Astrocyte of the spinal cord (primary cell): ENCODE results near the gene NEU2.

ENCODE experiments used
- DNase-seq: peaks from one replicate; pipeline ENCODE4 v3.0.0; 2011; ENCODE audit warnings: low read depth, low spot score
- H3K4me3 ChIP-seq: 2 replicates; pipeline ENCODE4 v1.5.1; 2011; ENCODE audit warnings: low read depth, mild to moderate bottlenecking, low read length, moderate library complexity
- CTCF ChIP-seq: IDR thresholded peaks from 2 replicates; pipeline ENCODE4 v1.5.1; 2012; ENCODE audit warnings: low read depth, mild to moderate bottlenecking, low read length, inconsistent platforms
- in situ Hi-C: cut with HindIII; loops from 2 replicates; pipeline ENCODE4 v1.10.0; 2017; ENCODE audit warnings: low sequenced_read_pairs

Gene NEU2

GRCh38 chr2:233003658-233004555, 28.6 kb upstream of the NEU2 start:
- no peak overlapping the region for H3K4me3 ChIP-seq
- no peak for DNase-seq
- in situ Hi-C loops: no loop called here
- no peak for TF ChIP-seq CTCF

- TF ChIP-seq CTCF: no peak
- no peak overlapping the region for H3K4me3 ChIP-seq
- DNase-seq: no peak
- in situ Hi-C loops: no loop called here
Observed at GRCh38 chr2:233005096-233005495, 27.4 kb upstream of the NEU2 start.

- no peak for DNase-seq
- TF ChIP-seq CTCF: no peak
- in situ Hi-C loops: no loop called here
- H3K4me3 ChIP-seq: no peak overlapping the region
Observed at GRCh38 chr2:233006648-233007047, 25.8 kb upstream of the NEU2 start.

- no peak overlapping the region for H3K4me3 ChIP-seq
- no peak for DNase-seq
- in situ Hi-C loops: no loop called here
- TF ChIP-seq CTCF: no peak
Observed at GRCh38 chr2:233007270-233007669, 25.2 kb upstream of the NEU2 start.

GRCh38 chr2:233007739-233008138, 24.7 kb upstream of the NEU2 start:
- H3K4me3 ChIP-seq: no peak overlapping the region
- TF ChIP-seq CTCF: no peak
- in situ Hi-C loops: no loop called here
- no peak for DNase-seq

GRCh38 chr2:233009661-233010060, 22.8 kb upstream of the NEU2 start:
- TF ChIP-seq CTCF: no peak
- in situ Hi-C loops: no loop called here
- no peak overlapping the region for H3K4me3 ChIP-seq

More at GRCh38 chr2:233009661-233010060, 22.8 kb upstream of the NEU2 start:
- no peak for DNase-seq
